ENCODE data around the gene C1orf159. TPM values are rescaled to one million over a fixed set of nuclear protein-coding genes. Genes with fewer than 3 reads are reported as not detected.

The C1orf159 gene
- total and polyA plus RNA-seq, 2 of the 8 experiments (the other 6 are each of a cell fraction or from before 2014, with no cell fraction given), result 10.0 to 10.9 TPM

DNA sequence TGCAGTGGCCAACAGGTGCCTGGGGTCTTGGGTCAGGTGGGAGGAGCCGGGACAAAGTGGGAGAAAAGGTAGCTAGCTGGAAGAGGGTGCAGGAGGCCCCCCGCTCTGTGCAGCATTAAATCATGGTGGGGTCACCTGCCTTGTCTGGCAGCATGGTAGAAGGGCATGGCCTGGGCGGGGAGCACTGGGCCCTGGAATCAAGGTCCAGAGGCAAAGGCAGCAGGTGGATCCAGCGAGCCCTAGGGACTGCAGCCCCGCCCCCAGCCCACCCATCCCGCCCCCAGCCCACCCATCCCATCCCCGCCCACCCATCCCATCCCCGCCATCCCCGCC is 41.1 kb upstream of the C1orf159 start:
- TF ChIP-seq TAF7 (optimal IDR thresholded peaks at IDR 0.05; ENCODE audit: borderline replicate concordance, low read depth, low read length) (no peak), JUND (IDR thresholded peaks at IDR 0.05; ENCODE audit: low read length) (no peak), E2F6 (IDR thresholded peaks at IDR 0.05) (no peak), NRF1 (IDR thresholded peaks at IDR 0.05; ENCODE audit: low read depth, low read length) (no peak), RAD21 (IDR thresholded peaks at IDR 0.05 in 1 of 2, conservative IDR thresholded peaks at IDR 0.05 in 1 of 2; ENCODE audit: low read depth in 2 of 2, low read length in 2 of 2) (no peak)
- Histone ChIP-seq H4K91ac (replicated peaks; ENCODE audit: insufficient read length, low read length) (peak overlapping the region; percentile 17), H2BK12ac (ENCODE audit: low read depth, low read length) (peak overlapping the region; percentile 39; the same call in 1 of the 2 replicates), H3K56ac (replicated peaks; ENCODE audit: insufficient read length, low read depth, low read length) (no peak overlapping the region), H3K4me3 (ENCODE audit: extremely low read depth in 1 of 4, insufficient read depth in 2 of 4, low read depth in 3 of 4, low read length in 4 of 4) (no peak overlapping the region), H2BK5ac (ENCODE audit: low read depth, low read length) (peak overlapping the region; percentile 49; the same call in 1 of the 2 replicates), H3K79me1 (ENCODE audit: low read depth, low read length) (no peaks in the 10 kb centered on the region), H3K23ac (ENCODE audit: insufficient read length) (no peak overlapping the region), H4K8ac (ENCODE audit: extremely low read depth, insufficient read depth, low read length) (peak overlapping the region; percentile 57; the same call in 1 of the 2 replicates), H3K14ac (ENCODE audit: insufficient read length) (no peak overlapping the region), H2AFZ (ENCODE audit: low read length) (no peak overlapping the region), H3K27ac (ENCODE audit: low read depth, low read length) (no peak overlapping the region), H3K18ac (ENCODE audit: extremely low read depth, low read length) (peak overlapping the region; percentile 48), H3K36me3 (ENCODE audit: control insufficient read depth in 2 of 4, insufficient read depth in 4 of 4, low read length in 3 of 4) (no peaks in the 10 kb centered on the region), H3K4me1 (replicated peaks in 1 of 4; ENCODE audit: control insufficient read depth in 3 of 4, insufficient read depth in 4 of 4, low read length in 3 of 4) (peaks cover 0 to 17% (median 12%) of the 10 kb centered on the region in 4 experiments; a peak in 6 of 7 replicates), H4K20me1 (replicated peaks in 1 of 2; ENCODE audit: control insufficient read depth in 1 of 2, insufficient read depth in 2 of 2, low read length in 2 of 2) (no peaks in the 10 kb centered on the region), H2BK15ac (ENCODE audit: low read length) (0 out of 2 replicates have a peak overlapping the region, but pooled peaks have one; percentile 72), H3K9ac (replicated peaks in 1 of 4; ENCODE audit: extremely low read depth in 1 of 4, low read depth in 3 of 4, low read length in 3 of 4) (no peak overlapping the region), H3K23me2 (ENCODE audit: low read depth, low read length) (peaks cover 5% of the 10 kb centered on the region; the same call in 1 of the 2 replicates), H3K27me3 (replicated peaks in 1 of 4; ENCODE audit: control insufficient read depth in 3 of 4, extremely low read depth in 1 of 4, insufficient read depth in 3 of 4, low read length in 3 of 4) (no peaks in the 10 kb centered on the region; a peak in 1 of 7 replicates), H2BK20ac (ENCODE audit: low read length) (no peak overlapping the region), H3K9me3 (ENCODE audit: insufficient read depth in 2 of 2, low read depth in 1 of 2, low read length in 1 of 2) (peaks cover 10% of the 10 kb centered on the region in 2 experiments; a peak in 3 of 4 replicates), H2BK120ac (replicated peaks; ENCODE audit: low read depth, low read length) (no peak overlapping the region), H3K4ac (replicated peaks; ENCODE audit: insufficient read length, low read depth, low read length) (no peak overlapping the region), H2AK5ac (ENCODE audit: low read depth, low read length) (no peak overlapping the region), H4K5ac (ENCODE audit: insufficient read length, low read depth, low read length) (peak overlapping the region; percentile 60), H3K4me2 (ENCODE audit: insufficient read depth in 1 of 2, low read depth in 2 of 2, low read length in 2 of 2) (peak overlapping the region; percentile 33 to 72; a peak in 2 of 4 replicates), H3K79me2 (ENCODE audit: control insufficient read depth in 1 of 2, insufficient read depth in 2 of 2, low read length in 2 of 2) (no peaks in the 10 kb centered on the region)
- CTCF ChIA-PET (ENCODE audit: partially characterized antibody), result interaction anchor here (1.6 kb wide), 1 partner anchor 35 kb away, joined by 4 read pairs; no protein-coding TSS in a partner anchor
- POLR2A ChIA-PET (ENCODE audit: partially characterized antibody), result interaction anchor here (1.2 kb wide), 1 partner anchor 20 kb away, joined by 3 read pairs; no protein-coding TSS in a partner anchor
- DNase-seq (ENCODE audit: low read depth in 1 of 2, low spot score in 2 of 2) (no peak), FAIRE-seq (no peak)
- WGBS, 2 experiments (ENCODE audit: extremely low coverage in 1 of 2, insufficient coverage in 1 of 2, insufficient read length in 1 of 2, insufficient replicate concordance in 2 of 2, low coverage in 1 of 2, low lambda C conversion rate in 2 of 2, missing lambda C conversion rate in 1 of 2), result 52% methylated on average over 3 of the region's 9 CpGs; no CpG with 5 or more reads in 1 of the 2 experiments

Data from H1 (cell line).